NCI-H1694 (cell line): ENCODE measurements around the gene TLNRD1.
"Not testable (repeated sequence)": the region's sequence is repeated elsewhere in the genome, so short reads cannot be mapped to it uniquely, and the experiment has no call there.

Experiments
- DNase-seq: peaks from one replicate; lab custom pipeline; 2025; lab: John Stamatoyannopoulos, UW

TLNRD1 gene

GRCh38 chr15:81000624-81001151, at the start of gene TLNRD1:
Gene TLNRD1, plus strand, starts transcription at chr15:81000923. Its CDS starts 1,349 bp downstream, at chr15:81002272.
- peak; percentile 67 for DNase-seq

GRCh38 chr15:80951941-80952340, 48.8 kb upstream of the TLNRD1 start:
- no peak for DNase-seq

GRCh38 chr15:80953001-80953952, 47.4 kb upstream of the TLNRD1 start:
- DNase-seq: no peak

- no peak for DNase-seq
Measured at GRCh38 chr15:80953953-80954778, 46.6 kb upstream of the TLNRD1 start.

GRCh38 chr15:80955571-80956452, 44.9 kb upstream of the TLNRD1 start:
- not testable (repeated sequence) for DNase-seq

GRCh38 chr15:80957556-80957955, 43.2 kb upstream of the TLNRD1 start:
- no peak for DNase-seq

GRCh38 chr15:80957976-80958375, 42.7 kb upstream of the TLNRD1 start:
- no peak for DNase-seq

GRCh38 chr15:80958818-80959495, 41.8 kb upstream of the TLNRD1 start:
- no peak for DNase-seq

GRCh38 chr15:80965454-80965853, 35.3 kb upstream of the TLNRD1 start:
- not testable (repeated sequence) for DNase-seq

GRCh38 chr15:80966431-80967197, 34.1 kb upstream of the TLNRD1 start:
- no peak for DNase-seq

GRCh38 chr15:80967451-80967850, 33.3 kb upstream of the TLNRD1 start:
- no peak for DNase-seq

- no peak for DNase-seq
Measured at GRCh38 chr15:80967991-80968510, 32.7 kb upstream of the TLNRD1 start.

GRCh38 chr15:80969316-80969715, 31.4 kb upstream of the TLNRD1 start:
- no peak for DNase-seq

- DNase-seq: peak; percentile 79
Measured at GRCh38 chr15:80970018-80970657, 30.6 kb upstream of the TLNRD1 start.

GRCh38 chr15:80970658-80971057, 30.1 kb upstream of the TLNRD1 start:
- no peak for DNase-seq

GRCh38 chr15:80971143-80971542, 29.6 kb upstream of the TLNRD1 start:
- no peak for DNase-seq

- no peak for DNase-seq
Measured at GRCh38 chr15:80972276-80972675, 28.4 kb upstream of the TLNRD1 start.

GRCh38 chr15:80974914-80975313, 25.8 kb upstream of the TLNRD1 start:
- no peak for DNase-seq

GRCh38 chr15:80976851-80977250, 23.9 kb upstream of the TLNRD1 start:
- no peak for DNase-seq
